CD4-positive, alpha-beta T cell treated with Interferon gamma for 1 hour (primary cell): ENCODE results near the gene PAX2.

Source experiments
- DNase-seq: peaks from one replicate; pipeline ENCODE4 v3.0.0-alpha.2; 2020

Gene PAX2

DNA sequence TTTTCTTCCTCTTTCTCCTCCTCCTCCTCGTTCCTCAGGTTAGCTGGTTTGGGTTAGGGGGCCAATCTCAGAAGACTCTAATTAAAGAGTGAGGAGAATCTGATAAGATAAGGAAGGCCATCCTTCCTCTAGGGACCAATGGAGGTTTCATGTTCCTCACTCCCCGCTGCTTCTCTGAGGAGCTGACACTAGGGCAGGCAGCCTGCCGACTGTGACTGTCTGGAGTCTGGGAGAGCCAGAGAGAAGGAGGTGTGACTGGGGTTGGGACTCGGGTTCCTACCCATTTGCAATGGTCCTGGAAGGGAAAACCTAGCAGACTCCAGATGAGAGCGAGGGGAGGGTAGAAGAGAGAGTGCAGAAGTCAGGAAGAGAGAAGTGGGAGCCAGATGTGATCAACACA, 15.3 kb downstream of the PAX2 start:
- no peak for DNase-seq

DNA sequence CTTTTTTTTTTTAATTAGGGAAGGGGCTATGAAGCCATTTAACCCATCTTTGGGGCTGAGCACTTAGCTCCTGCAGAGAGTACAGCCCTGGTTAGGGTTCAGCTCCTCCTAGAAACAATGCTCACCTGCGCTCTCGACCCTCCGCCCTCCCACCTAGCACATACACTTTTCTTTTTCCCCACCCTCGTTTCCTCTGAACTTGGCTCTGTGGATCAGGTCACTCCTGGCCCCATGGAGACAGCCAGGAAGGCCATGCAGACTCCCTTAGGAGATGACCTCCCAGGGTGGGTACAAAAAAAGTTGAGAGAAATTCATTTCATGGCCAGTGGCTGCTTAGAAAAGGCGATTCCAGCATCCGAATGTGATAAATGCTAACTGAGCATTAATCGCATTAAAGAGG, 15.8 kb downstream of the PAX2 start:
- DNase-seq, result no peak

DNA sequence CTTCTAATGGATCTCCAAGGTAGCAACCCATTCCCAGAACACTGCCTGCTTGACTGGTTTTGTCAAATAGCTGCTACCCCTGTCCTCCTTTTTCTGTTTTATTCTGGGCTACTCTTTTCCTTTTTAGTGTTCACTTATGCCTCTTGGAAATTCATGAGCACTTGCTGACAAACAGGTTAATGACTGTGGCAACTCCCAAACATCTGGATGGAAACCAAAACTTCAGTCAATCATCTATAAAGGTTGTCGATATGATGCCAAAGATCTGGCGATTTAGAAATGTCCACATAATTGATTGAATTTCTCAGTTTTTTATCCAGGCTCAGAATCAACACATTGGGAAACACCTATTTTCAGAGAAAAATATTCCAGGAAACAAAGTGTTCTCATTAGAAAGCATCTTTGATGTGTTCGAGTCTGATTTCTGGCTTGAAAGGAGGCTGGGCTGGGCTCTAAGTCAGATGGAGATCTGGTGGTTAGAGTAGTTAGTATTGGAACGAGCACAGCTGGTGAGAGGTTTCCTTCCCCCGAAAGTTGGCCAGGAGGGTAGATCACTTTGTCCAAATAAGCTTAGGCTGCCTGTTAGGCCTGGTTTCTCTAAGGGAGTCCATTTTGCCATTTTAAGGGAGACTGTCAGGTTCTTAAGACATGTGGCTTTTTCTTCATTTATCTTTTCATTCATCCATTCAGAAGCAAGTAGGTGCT, 17.8 kb downstream of the PAX2 start:
- no peak for DNase-seq

DNA sequence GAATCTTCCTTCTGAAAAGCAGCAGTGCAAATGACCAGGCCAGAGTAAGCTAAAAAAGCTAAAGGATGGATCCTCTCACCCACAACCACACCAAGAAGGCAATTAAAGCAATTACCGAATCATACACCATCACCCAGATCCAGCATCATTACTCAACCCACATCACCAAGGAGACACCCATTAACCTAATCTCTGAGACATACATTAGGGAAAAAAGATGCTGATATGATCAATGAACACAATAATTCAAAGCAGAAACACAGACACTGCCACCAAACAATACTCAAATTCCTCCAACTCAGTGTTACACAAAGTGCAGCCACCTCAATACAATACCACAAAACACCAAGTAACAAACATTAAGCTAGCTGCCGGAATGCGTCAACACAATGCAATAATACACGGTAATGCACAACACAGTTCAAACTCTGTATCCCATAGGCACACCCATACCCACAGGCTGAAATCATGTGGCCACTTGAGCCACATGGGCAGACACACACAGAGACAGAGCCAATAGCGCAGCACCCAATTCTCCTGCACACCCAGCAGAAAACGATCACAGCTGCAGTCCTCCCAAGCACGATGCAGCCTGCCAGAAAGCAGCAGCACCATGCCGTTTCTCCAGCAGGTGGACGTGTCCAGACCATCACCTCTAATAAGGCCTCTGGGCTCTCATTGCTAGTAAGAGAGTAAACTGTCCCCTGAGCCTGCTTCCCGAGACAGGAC, 21.5 kb downstream of the PAX2 start:
- no peak for DNase-seq

DNA sequence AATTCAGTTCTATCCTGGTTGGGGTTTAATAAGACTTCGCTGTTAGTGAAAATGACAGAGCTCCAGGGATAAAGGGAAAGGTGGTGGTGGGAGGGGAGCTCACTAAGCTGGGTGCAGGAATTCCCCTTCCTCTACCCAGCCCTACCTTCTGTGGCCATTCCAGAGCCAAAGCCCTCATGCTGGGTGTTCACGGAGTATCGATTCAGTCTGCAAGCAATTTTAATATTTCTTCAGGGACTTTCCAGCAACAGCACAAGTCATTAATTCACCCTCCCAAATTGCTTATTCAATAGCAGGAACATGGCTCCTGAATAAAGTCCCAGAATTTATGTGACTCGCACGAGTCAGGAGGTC, 22.0 kb downstream of the PAX2 start:
- DNase-seq, result no peak

DNA sequence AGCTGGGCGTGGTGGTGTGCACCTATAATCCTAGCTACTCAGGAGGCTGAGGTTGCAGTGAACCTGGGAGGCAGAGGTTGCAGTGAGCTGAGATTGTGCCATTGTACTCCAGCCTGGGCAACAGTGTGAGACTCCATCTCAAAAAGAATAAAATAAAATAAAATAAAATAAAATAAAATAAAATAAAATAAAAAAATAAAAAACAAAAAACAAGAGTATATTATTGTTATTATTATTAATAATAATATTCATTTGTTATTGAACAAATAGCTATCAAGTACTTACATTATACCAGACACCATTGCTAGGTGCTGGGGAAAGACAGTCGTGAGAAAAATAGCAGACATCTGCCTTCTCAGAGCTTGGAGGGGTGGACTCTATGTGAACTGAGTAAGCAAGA, 24.1 kb downstream of the PAX2 start:
- DNase-seq, result no peak

DNA sequence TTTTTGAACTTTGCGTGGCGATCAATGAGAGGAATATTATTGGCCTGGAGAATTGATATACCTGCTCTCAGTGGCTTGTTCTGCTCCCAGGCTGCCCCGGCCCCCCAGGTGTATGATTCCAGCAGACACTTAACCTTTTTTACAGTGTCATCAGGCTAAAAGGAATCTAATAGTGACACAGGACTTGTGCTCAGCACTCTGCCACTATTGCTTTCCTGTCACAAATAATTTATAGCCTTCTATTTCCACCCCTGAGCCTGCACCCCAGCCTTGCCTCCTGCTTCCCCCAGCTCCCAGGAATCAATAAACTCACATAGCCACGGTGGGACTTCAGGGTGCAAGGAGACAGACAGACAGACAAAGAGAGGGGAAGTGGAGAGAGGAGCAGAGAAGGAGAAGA, 28.3 kb downstream of the PAX2 start:
- no peak for DNase-seq

DNA sequence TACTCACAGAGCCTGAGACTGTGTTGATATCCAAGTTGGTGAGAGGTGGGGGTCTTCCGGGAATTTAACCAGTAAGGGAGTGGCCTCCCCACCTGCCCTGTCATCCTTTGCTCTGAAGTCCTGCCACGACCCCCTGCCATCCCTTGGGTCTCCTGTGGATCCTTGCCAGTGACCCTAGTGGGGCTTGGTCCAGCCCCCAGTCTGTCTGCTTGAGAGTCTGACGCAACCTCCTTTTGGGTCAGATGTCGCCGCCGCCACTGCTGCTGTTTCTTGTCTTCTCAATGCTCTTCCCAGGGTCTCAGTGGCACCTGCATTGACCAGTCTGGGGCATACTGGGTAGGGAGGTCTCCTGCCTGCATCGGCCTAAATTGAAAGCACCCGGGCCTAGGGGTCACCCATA, 28.8 kb downstream of the PAX2 start:
- DNase-seq, result no peak

DNA sequence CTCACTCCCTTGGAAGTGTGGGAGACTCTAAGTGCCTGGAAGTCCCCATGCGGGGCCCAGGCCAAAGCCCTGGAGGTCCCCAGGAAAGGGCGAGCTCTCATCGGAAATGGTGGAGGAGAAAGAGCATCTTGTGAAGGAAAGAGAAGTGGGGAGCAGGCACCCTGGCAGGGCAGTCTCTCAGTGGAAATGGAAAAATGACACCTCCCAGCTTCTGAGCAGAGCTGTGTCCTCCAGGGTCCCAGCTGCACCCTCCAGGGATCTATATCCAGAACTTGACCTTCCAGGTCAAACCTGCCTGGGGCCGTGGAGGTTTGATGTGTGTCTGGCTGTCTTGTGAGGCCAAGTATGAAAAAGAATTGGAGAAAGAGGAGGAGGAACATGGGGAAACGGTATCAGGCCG, 29.5 kb downstream of the PAX2 start:
- DNase-seq, result no peak

DNA sequence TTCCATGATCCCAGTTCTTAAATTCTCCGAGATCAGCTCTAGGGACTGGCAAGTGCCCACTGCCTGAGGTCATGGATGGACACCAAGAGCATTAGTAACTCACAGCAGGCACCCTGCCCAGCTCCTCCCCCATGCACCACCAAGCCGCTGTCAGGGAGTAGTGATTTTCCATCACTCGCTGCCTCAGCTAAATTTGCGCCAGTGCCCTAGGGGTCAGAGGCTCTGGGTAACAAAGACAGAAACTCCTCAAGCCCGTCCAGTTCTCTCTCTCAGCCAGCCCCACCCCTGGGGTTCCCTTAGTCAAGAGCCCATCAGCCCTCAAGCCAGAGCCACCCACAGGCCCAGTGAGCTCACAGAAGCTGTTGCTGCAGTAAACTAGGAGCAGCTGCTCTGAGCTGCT, 30.0 kb downstream of the PAX2 start:
- DNase-seq, result no peak

DNA sequence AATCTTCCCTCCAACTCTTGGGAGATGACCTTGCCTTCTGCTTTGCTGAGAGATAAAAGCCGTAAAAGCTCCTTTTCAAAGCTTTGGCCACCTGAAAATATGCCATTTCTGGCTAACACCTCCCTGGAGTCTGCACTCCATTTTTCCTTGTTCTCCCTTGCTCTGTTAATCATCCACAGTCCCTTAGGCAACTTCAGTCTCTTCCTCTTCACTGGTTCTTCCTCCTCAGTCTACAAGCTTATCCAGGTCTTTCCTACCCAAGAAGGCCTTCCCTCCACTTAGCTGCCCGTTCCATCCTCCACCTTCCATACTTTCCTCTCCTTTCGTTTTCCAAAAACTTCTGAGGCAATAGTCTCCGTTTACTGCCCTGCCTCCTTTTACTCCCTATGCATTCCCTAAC, 30.5 kb downstream of the PAX2 start:
- no peak for DNase-seq

DNA sequence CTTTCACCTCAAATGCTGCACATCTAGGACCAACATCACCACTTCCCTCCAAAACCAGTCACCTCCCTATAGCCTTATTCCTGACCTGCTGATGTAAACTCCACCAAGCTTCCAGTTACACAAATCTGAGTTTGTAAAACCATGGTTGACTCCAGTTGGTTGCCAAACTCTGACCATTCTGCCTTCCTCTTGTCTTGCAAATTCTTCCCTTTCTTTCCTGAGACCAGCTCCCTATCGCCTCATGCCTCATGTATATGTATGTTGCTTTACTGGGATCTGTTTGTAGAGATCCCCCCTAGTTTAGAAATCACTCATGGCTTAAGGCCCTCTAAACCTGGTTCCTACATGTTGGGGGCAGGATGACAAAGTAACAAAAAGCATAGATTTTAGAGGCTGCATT, 31.3 kb downstream of the PAX2 start:
- DNase-seq, result no peak

DNA sequence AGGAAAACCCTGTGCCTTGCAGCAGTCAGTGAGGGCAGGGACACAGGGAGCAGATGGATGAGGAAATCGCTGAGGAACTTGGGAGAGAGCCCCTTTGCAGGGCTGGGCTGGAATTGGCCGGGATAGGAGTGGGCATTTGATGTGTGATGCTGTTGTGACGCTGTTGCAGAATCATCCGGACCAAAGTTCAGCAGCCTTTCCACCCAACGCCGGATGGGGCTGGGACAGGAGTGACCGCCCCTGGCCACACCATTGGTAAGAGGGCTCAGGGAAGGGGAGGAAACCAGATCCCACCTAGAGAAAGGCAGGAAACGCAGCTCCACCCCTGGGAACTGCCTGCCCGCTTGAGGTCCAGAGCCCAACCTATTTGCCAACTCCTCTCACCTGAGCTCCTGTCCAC, 33.9 kb downstream of the PAX2 start:
- no peak for DNase-seq

DNA sequence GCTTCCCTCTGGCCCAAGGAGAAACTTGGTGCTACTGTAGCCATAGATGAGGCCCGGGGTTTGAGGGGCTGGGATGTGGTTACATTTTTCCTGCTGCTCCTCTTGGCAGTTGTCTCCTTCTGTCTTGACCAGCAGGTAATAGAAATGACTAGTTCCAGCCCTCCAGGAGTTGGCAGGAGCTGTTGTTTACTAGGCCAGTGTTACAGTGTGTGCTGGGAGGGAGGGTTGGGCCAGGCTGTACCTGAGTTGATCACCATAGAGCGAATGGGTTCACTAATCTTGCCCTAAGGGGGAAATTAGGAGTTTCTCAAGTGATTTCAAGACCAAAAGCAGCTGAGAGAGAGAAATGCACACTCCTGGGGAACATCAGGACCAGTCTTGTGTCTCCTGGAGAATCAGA, 34.9 kb downstream of the PAX2 start:
- no peak for DNase-seq

DNA sequence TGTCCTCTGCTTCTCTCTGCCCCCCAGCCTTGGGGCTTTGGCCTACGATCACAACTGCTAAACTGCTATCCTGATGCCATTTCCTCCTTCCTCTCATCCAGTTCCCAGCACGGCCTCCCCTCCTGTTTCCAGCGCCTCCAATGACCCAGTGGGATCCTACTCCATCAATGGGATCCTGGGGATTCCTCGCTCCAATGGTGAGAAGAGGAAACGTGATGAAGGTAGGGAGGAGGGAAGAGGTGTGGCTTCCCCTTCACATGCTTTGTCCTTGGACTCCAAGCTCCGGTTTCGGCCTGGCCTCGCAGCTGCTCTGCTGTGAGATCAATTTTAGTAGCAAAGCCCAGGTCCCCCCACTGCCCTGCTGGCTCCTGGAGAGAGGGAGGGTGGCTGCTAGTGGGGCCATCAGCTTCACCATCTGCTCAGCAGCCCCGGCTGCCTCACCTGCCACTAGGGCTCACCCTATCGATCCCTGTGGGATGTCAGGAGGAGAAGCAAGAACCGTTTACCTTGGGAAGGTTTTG, 35.8 kb downstream of the PAX2 start:
- DNase-seq, result no peak

DNA sequence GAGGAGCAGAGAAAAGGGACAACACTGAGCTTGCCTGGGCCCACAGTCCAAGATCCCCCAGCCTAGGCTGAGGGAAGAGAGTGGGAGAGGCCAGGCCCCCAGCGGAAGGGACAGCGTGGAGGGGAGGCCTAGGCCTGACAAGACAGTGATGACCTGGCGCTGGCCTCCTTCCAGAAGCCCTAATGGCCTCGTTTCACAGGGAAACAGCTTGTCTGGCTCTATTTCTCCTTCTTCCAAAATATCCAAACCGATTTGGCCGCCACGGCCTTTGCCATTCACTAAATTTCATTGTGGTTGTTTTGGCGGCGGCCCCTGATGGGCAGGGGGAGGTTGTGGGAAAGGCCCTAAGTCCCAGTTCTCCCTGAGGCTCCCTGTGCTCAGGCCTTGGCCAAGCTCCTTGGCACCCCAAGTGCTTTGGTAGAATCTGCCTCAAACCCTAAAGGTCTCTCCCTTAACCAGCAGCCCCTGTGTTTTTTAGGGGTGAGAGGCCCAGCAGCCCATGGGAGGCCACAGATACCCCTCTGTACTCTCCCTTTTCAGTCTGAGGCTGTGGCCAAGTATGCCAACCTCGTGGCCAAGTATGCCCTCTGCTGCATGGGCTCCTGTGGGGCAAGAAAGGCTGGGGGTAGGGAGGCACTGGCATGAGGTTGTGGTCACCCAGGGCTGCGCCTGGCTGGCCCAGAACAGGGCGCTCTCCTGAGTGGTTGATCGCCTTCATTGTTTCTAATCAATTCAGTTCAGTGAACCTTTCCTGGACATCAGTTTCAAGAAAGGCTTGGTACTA, 37.3 kb downstream of the PAX2 start:
- no peak for DNase-seq

DNA sequence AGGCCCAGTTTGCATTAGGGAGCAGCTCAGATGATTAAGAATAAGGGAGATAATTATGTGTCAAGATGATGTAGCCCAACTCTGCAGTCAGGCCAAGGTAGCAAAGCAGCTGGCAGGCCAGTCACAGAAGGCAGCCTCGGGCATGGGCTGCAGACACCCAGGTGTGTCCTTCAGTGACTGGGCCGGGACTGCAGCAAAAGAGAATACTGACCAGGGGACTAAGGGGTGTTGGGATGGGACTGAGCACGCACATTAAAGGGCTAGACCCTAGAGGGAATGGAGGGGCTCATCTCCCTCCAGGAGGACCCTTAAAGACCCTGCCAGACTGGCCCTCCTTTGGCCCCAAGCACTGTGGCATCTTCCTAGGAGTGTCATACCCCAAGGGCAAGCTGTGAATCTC, 38.7 kb downstream of the PAX2 start:
- no peak for DNase-seq

DNA sequence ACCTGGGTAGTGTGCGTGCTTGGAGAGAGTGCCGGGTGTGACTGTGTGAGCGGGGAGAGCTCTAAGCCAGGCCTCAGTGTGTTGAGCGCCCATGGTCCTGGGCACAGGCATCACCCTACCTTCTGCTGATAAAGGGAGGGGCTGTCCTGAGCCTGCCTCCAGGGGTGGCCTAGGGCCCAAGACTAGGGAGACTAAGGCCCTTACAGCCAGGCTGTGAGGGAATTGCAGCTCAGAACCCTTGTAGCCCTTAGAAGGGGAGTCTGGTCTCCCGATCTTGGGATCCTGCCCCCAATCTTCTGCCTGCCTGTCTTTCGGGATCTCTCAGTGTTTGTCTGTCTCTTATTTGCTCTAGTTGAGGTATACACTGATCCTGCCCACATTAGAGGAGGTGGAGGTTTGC, 41.2 kb downstream of the PAX2 start:
- no peak for DNase-seq

DNA sequence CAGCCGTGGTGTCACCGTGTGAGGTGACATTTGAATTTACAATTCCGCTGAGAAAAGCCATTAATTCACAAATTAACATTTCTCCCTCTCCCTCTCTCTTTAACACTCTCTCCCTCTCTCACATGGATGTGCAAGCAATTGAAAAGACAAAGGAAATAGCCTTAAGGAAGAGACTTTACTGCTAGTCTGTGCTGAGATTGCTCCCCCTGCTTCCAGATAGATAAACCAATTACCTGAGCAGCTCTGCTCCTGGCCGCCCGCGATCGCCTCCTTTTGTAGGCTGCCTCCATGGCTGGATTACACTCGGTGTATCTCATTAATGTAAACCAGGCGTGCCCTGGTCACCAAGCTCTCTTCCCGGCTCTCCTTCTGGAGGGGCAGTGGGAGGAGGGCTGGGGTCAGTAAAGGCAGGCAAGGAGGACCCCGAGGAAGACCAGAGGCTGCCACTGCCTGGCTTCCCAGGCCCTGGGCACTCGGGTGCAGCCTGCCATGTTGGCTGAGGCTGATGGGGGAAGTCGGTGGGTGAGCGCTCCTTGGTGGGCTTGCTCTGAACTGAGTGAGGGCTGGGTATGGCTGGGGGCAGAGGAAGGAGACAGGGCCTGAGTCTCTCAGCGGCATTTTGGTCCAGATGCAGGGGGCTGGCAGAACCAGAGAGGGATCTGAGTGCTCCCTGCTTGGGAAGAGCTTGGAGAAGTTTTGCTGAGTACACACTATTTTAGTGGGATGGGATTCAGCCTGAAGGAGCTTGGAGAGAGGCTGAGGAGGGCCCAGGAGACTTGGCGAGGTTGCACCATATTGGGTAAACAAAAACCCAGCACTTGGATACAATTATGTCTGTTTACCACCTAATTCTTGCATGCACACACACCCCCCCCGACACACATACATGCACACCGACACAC, 42.9 kb downstream of the PAX2 start:
- no peak for DNase-seq

DNA sequence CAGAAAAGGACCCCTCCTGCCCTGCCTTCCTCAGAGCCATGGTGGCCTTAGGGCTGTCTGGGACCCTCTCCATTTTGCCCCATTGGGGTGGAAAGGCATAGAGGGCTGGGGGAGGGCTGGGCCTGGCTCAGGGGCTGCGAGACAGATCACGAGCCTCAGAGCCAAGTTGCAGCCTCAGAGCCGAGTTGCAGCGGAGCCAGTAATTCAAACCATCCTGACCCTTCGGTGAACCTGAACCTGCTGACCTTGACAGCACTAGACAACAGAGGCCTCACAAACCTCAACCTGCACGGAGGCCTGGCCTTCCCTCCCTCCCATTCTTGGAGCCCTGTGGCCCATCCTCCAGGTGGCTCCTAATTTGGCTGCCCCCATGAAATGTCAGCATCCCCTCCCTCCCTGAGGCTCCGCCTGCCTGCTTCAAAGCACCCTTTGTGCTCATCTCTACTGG, 45.4 kb downstream of the PAX2 start:
- DNase-seq, result no peak

DNA sequence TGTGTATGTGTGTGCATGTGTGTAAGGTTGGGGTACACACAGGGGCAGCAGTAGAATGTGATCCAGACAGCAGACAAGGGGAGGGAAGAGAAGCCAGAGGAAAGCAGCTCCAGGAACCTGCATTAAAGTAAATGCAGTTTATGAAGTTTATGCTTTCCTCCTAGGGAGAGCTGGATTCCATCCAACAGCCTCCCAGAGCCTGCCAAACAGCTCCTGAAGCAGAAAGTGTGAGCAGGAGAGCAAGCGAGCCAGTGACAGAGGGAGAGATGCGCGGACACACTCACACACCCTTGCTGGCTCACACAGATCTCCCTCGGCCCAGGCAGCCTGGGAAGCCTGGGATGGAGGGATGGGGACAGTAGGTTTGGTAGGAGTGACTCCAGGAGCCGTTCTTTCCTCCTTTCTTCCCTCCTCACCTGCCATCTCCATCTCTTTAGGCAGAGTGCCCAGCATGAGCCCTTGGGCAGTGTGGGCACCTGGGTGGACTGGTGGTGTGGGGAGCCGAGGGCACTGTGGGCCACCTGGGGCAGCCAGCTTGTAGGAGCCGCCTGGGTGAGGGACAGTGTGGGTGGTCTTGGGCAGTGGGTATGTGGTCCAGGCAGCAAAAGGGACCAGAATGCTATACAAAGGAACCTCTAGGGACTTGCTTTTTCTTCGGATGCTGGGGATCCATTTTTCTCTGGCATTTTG, 46.1 kb downstream of the PAX2 start:
- DNase-seq, result no peak

DNA sequence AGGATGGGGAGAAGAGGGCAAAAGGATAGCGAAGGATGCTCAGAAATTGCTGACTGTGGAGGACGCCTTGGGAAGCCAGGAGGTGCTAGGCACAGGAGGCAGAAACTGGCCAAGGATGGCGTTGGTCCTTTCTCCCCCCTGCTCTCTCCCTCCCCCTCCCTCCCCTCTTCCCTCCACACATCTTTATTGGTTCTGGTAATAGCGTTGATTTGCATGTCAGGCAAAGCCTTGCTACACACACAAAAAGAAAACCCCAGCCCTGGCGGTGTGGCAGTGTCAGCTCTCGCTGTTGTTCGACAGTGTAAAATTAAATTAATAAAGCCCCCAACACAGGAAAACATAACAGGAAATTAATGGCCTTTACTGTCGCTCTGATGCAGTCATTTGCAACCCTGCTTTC, 47.2 kb downstream of the PAX2 start:
- no peak for DNase-seq
